ENCODE results near the gene PKNOX1.
"Not testable (repeated sequence)": the region's sequence is repeated elsewhere in the genome, so short reads cannot be mapped to it uniquely, and the experiment has no call there.

The PKNOX1 gene

GRCh38 chr21:43068065-43068464 lies 93.7 kb downstream of the PKNOX1 start:
- not testable (repeated sequence) for H3K4me3 ChIP-seq (ENCODE audit: insufficient read length, low read depth); H3K36me3 ChIP-seq (ENCODE audit: insufficient read depth, insufficient read length, low read length); H3K9me3 ChIP-seq (ENCODE audit: insufficient read depth, low read length); H3K9ac ChIP-seq (ENCODE audit: insufficient read length, low read depth); H3K27me3 ChIP-seq (ENCODE audit: insufficient read depth, insufficient read length); DNase-seq (ENCODE audit: low read depth, low spot score); H3K4me1 ChIP-seq (ENCODE audit: insufficient read depth, insufficient read length)

DNA sequence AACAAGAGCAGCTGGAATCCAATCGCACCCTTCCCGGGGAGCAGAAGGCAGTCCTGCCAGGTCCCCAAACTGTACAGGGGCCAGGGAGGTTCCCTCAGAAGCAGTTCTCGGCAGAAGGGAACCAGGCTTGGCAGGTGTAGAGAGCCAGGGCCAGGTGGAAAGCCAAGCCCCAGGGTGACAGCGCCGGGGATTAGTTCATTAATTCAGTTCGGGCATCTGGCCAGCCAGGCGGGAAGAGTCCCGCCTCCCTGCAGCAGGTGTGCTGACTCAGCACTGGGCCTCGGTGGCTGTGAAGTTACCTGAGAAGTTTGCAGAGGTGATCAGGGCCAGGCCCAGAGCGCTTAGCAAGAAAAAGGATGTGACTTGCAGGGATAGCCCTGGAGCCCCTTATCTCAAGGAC lies 95.3 kb downstream of the PKNOX1 start:
- H3K9ac ChIP-seq (ENCODE audit: insufficient read length, low read depth); H3K27me3 ChIP-seq (ENCODE audit: insufficient read depth, insufficient read length); H3K4me3 ChIP-seq (ENCODE audit: insufficient read length, low read depth); H3K36me3 ChIP-seq (ENCODE audit: insufficient read depth, insufficient read length, low read length); H3K9me3 ChIP-seq (ENCODE audit: insufficient read depth, low read length); H3K4me1 ChIP-seq (ENCODE audit: insufficient read depth, insufficient read length); DNase-seq (ENCODE audit: low read depth, low spot score): not testable (repeated sequence)

GRCh38 chr21:43072742-43073141 lies 98.4 kb downstream of the PKNOX1 start:
- H3K4me3 ChIP-seq (ENCODE audit: insufficient read length, low read depth); H3K4me1 ChIP-seq (ENCODE audit: insufficient read depth, insufficient read length); H3K36me3 ChIP-seq (ENCODE audit: insufficient read depth, insufficient read length, low read length); H3K27me3 ChIP-seq (ENCODE audit: insufficient read depth, insufficient read length); H3K9me3 ChIP-seq (ENCODE audit: insufficient read depth, low read length); DNase-seq (ENCODE audit: low read depth, low spot score); H3K9ac ChIP-seq (ENCODE audit: insufficient read length, low read depth): not testable (repeated sequence)

GRCh38 chr21:43074401-43075169 lies 100.2 kb downstream of the PKNOX1 start:
- not testable (repeated sequence) for H3K36me3 ChIP-seq (ENCODE audit: insufficient read depth, insufficient read length, low read length); H3K9me3 ChIP-seq (ENCODE audit: insufficient read depth, low read length); H3K4me1 ChIP-seq (ENCODE audit: insufficient read depth, insufficient read length); H3K27me3 ChIP-seq (ENCODE audit: insufficient read depth, insufficient read length); DNase-seq (ENCODE audit: low read depth, low spot score); H3K9ac ChIP-seq (ENCODE audit: insufficient read length, low read depth); H3K4me3 ChIP-seq (ENCODE audit: insufficient read length, low read depth)

DNA sequence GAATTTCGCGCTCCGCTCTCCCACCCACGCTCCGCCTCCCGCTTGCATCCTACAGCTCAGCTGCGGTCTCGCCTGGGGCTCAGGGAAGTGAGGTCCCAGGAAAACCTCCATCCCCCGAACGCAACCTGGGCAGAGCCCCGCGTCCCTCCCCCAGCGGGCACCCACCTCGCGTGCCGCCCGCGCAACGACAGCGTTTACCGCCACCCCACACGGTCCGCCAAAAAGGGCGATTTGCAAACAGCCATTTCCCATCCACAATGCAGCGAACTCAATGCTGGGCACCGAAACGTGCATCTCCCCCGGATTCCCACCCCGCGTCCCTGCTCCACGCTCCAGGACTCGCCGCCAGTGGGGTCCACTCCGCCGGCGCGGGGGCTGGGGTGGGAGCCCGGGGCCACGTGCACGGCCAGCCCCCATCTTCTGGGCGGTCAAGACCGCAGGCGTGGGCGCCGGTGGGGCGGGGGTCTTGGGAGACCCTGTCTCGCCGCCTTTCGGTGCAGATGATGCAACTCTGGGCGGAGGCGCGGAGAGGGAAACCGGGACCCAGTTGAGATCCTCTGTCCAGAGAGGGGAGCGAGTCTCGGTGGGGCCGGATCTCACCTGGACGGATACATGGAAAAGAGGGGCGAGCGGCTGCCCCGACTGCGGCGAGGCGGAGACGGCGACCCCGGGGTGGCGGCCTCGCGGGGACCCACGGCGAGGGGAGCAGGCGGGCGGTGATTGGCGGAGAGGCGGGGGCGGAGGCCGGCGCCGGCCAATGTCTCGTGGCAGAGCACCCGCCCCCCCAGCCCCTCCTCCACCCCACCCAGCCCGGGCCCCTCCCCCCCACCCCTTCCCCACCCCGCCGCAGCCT lies 101.0 kb downstream of the PKNOX1 start, which contains the start of gene CBS:
CBS (minus strand) TSS at position 666 of the 853 bp plus-strand sequence. CDS start 3,642 bp downstream, outside the sequence.
- H3K27me3 ChIP-seq (ENCODE audit: insufficient read depth, insufficient read length); H3K4me3 ChIP-seq (ENCODE audit: insufficient read length, low read depth); H3K36me3 ChIP-seq (ENCODE audit: insufficient read depth, insufficient read length, low read length); DNase-seq (ENCODE audit: low read depth, low spot score); H3K9me3 ChIP-seq (ENCODE audit: insufficient read depth, low read length); H3K9ac ChIP-seq (ENCODE audit: insufficient read length, low read depth); H3K4me1 ChIP-seq (ENCODE audit: insufficient read depth, insufficient read length): not testable (repeated sequence)

DNA sequence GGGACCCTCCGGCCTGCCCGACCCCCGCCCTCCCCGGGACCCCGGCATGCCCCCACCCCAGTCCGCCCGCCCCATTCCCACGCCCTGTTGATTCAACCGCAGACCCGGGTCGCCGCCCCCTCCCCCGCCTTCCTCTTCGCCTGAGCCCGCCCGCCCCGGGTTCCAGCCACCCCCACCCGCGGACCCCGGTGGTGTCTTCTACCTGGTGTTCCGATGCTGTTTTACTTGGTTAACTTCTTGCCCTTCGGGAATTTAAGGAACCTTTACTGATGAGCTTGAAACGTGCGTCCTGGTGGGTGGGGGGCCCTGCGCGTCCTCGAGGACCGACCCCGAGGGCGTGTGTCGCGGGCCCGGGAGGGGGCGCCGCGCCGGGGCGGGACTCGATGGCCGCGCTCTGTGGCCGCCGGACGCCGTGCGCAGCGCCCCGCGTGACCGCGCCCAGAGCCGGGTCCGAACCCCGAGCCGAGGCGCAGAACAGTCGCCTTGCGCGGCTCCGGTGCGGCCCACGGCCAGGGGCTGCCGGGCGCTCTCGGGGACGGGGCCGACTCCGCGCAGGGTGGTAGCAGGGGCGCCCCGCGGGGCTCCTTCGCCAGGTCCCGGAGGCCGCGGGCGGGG lies 101.8 kb downstream of the PKNOX1 start:
- not testable (repeated sequence) for H3K4me1 ChIP-seq (ENCODE audit: insufficient read depth, insufficient read length); DNase-seq (ENCODE audit: low read depth, low spot score); H3K9me3 ChIP-seq (ENCODE audit: insufficient read depth, low read length); H3K27me3 ChIP-seq (ENCODE audit: insufficient read depth, insufficient read length); H3K36me3 ChIP-seq (ENCODE audit: insufficient read depth, insufficient read length, low read length); H3K9ac ChIP-seq (ENCODE audit: insufficient read length, low read depth); H3K4me3 ChIP-seq (ENCODE audit: insufficient read length, low read depth)

- not testable (repeated sequence) for H3K4me3 ChIP-seq (ENCODE audit: insufficient read length, low read depth); DNase-seq (ENCODE audit: low read depth, low spot score); H3K9me3 ChIP-seq (ENCODE audit: insufficient read depth, low read length); H3K4me1 ChIP-seq (ENCODE audit: insufficient read depth, insufficient read length); H3K27me3 ChIP-seq (ENCODE audit: insufficient read depth, insufficient read length); H3K9ac ChIP-seq (ENCODE audit: insufficient read length, low read depth); H3K36me3 ChIP-seq (ENCODE audit: insufficient read depth, insufficient read length, low read length)
These were observed 102.3 kb downstream of the PKNOX1 start for GRCh38 chr21:43076643-43077042.

DNA sequence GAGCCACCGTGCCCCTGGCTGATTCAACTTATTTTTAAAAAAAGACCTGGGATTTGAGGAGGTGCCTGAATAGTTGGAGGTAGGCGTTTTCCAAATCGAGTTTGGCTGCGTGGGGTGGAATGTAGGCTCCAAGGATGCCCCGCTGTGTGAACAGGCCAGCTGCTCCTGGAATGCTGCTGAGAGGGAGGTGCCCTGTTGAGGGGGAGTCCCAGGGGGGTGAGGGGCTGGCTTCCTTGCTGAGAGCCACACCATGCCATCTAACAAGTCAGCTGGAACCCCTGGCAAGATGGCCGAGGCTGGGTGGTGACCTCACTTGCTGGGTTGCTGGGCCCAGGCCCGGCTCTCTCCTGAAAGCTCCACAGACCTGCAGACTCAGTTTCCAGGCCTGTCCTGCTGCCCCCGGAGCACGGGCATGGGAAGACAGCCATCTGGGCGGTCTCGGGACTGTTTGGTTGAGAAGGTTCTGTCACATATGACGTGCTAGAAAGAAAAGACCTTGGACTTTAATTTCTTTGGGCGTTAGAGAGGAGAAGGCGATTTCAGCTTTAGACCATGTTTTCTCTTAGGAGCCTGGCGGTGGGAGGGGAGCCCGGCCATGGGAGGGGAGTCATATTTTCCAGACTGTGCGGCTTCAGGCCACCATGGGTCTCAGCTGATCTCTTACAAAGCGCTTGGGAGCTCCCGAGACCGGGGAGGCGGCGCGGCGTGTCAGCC lies 108.4 kb downstream of the PKNOX1 start:
- not testable (repeated sequence) for H3K36me3 ChIP-seq (ENCODE audit: insufficient read depth, insufficient read length, low read length); H3K9me3 ChIP-seq (ENCODE audit: insufficient read depth, low read length); DNase-seq (ENCODE audit: low read depth, low spot score); H3K27me3 ChIP-seq (ENCODE audit: insufficient read depth, insufficient read length); H3K4me3 ChIP-seq (ENCODE audit: insufficient read length, low read depth); H3K4me1 ChIP-seq (ENCODE audit: insufficient read depth, insufficient read length); H3K9ac ChIP-seq (ENCODE audit: insufficient read length, low read depth)

Data from NT2/D1 (cell line).